ENCODE data around the gene SUV39H2.
A peak's percentile ranks its signal among the peaks of the same experiment; 100 is the strongest.
"Not testable (repeated sequence)": the region's sequence is repeated elsewhere in the genome, so short reads cannot be mapped to it uniquely, and the experiment has no call there.

SUV39H2 gene, protein sequence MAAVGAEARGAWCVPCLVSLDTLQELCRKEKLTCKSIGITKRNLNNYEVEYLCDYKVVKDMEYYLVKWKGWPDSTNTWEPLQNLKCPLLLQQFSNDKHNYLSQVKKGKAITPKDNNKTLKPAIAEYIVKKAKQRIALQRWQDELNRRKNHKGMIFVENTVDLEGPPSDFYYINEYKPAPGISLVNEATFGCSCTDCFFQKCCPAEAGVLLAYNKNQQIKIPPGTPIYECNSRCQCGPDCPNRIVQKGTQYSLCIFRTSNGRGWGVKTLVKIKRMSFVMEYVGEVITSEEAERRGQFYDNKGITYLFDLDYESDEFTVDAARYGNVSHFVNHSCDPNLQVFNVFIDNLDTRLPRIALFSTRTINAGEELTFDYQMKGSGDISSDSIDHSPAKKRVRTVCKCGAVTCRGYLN

GRCh38 chr10:14878266-14879123 lies at the start of gene SUV39H2:
SUV39H2 (plus strand) TSS chr10:14878866; CDS start chr10:14878889, 23 bp downstream.
- DNase-seq (ENCODE audit: low read depth) = peak; percentile 81

- no peak for DNase-seq (ENCODE audit: low read depth)
These were observed 45.6 kb upstream of the SUV39H2 start for GRCh38 chr10:14833106-14833505.

- DNase-seq (ENCODE audit: low read depth) = no peak
These were observed 42.5 kb upstream of the SUV39H2 start for GRCh38 chr10:14836208-14836607.

DNA sequence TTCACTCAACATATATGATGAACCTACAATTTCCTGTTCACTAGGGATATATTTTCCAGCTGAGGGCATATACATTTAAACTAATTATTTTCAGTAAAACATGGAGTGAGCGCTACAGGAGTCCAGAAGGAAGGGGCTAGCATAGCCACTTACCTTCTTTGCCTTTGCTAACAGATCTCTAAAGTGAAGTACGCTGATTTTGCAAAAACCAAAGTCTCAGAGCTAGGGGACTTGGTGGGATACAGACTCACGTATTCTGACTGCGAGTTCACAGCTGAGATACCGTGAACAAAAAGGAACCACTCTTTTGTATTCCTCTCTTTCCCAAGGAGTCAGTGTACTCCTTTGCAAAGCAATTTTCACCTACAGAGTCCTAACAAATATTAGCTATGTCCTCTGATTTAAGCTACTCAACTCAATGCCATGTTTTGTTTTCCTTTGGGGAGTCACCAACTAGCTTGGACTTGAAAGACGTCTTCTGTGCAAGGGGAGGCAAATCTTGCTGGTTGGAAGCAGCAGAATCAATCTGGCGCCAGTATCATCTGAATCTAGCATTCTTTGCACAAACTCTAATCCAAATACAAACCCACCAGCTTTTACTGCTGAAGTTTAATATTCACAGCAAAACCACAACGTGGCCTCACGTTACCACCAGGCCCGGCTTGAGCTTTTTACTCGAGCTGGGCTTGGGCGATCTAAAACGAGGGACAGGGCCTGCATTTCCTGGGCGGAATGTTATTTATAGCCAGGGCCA lies 41.5 kb upstream of the SUV39H2 start:
- DNase-seq (ENCODE audit: low read depth) = no peak

- DNase-seq (ENCODE audit: low read depth) = peak; percentile 99
These were observed 40.7 kb upstream of the SUV39H2 start, which contains the start of the genes CDNF, HSPA14 and MSANTD7 for GRCh38 chr10:14837757-14838581. CDNF (minus strand) TSS chr10:14838037; CDS start chr10:14837946, 91 bp downstream. HSPA14 (plus strand) TSS chr10:14838306; CDS start chr10:14838403, 97 bp downstream. MSANTD7 (plus strand) TSS chr10:14838306; CDS start chr10:14842285, 3,979 bp downstream.

DNA sequence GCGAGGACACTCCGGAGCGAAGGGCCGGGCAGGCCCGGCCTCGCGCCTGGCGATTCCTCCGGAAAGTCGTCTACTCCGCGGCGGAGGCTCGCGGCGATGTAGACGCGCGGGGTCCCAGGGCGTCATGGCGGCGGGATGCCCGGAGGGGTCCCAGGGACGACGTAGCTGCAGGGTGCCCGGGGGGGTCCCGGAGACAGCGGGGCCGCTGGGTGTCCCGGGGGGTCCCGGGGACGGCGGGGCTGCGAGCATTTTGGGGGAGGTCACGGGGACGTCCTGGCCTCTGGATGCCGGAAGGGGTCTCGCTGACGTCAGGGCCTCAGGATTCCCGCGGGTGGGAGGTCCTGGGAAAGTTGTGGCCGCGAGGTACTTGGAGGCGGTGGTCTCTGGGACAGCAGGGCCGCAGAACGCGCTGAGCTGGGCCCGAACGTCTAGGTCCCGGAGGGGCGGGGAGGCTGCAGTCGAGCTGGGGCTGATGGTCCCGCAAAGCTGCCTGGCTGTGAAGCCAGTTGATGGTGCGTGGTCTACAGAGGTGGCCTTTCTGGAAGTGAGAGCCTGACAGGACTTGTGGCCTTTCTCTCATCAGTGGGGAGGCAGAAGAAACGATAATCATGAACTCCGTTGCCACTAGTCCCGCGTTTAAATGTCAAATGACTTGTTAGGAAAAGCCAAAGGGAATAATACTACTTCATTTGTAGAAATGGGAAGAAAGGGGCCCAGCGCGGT lies 39.9 kb upstream of the SUV39H2 start:
- DNase-seq (ENCODE audit: low read depth) = no peak

DNA sequence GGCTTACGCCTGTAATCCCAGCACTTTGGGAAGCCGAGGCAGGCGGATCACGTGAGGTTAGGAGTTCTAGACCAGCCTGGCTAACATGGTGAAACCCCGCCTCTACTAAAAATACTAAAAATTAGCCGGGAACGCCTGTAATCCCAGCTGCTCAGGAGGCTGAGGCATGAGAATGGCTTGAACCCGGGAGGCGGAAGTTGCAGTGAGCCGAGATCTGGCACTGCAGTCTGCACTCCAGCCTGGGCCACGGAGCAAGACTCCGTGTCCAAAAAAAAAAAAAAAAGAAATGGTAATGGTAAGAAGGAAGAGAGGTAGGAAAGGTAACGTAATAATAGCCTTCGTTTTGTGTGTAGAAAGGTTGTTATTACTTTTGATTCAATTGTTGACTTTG lies 39.4 kb upstream of the SUV39H2 start:
- DNase-seq (ENCODE audit: low read depth) = no peak

DNA sequence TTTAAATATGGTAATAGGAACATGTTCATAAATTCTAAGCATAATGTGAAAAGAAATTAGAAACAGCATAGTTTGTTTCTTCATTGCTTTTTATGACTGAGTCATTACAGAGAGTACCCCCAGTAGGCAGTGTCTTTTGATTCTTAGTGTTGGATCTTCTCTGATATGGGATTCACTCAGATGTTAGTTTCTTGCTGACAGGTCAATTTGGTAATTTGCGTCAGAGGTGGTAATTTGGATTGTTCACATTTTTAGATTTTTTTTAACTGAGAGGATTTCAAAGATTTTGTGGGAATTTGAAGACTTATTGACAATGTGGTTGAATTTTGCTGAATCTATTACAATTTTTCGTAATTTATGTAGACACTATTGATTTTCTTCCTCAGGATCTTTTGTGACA lies 38.5 kb upstream of the SUV39H2 start:
- DNase-seq (ENCODE audit: low read depth) = no peak

DNA sequence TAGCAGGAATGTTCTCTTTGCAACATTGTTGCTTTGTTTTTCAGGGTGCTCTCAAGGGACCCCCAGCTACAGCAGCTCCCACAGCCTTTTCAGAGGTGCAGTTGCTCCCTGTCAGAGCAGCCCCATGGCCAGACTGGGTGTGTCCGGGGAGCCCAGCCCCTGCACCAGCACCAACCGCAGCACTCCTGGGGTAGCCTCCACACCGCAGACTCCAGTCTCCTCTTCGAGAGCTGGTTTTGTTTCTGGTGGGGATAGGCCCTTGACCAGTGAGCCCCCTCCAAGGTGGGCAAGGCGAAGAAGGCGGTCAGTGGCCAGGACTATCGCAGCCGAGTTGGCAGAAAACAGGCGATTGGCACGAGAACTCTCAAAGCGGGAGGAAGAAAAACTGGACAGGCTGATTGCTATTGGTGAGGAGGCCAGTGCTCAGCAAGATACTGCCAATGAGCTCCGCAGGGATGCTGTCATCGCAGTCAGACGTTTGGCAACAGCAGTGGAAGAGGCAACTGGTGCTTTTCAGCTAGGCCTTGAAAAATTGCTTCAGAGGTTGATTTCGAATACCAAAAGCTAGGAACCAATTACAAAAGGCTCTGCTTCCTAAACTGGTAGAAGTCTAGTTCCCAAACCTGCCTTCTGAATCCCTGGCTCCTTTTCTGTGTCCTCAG lies 35.2 kb upstream of the SUV39H2 start:
- DNase-seq (ENCODE audit: low read depth) = no peak

GRCh38 chr10:14844948-14845347 lies 33.7 kb upstream of the SUV39H2 start:
- DNase-seq (ENCODE audit: low read depth) = no peak

GRCh38 chr10:14852236-14852635 lies 26.4 kb upstream of the SUV39H2 start:
- DNase-seq (ENCODE audit: low read depth) = no peak

GRCh38 chr10:14855453-14855852 lies 23.2 kb upstream of the SUV39H2 start:
- no peak for DNase-seq (ENCODE audit: low read depth)

DNA sequence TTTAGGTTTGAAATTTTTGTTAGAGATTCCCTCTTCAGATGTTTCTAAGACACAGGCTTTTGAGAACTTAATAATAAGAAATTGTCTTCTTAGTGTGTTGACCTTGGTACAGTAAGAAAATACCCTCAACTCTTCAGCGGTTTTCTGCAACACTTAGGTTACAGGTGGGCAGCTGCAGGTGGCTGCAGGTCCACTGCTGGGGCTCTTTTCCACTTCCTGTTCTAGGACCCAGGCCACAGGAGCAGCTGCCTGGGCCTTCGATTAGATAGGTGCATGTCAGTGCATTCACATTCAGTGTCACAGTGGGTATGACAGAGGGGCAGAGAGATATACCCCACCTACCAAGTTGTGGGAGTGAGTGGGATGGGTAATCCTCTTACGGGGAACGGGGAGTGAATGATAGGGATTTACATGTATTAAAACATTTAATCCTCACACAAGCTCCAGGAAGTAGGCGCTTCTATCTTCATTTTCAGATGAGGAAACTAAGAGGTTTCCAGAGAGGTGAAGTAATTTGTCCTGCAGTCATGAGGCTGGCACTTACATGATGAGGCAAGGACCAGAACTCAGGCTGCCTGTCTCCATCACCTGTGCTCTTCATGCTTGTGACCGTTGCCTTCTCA lies 20.2 kb upstream of the SUV39H2 start:
- no peak for DNase-seq (ENCODE audit: low read depth)

- no peak for DNase-seq (ENCODE audit: low read depth)
These were observed 19.6 kb upstream of the SUV39H2 start for GRCh38 chr10:14859043-14859442.

- DNase-seq (ENCODE audit: low read depth) = no peak
These were observed 18.9 kb upstream of the SUV39H2 start for GRCh38 chr10:14859775-14860174.

DNA sequence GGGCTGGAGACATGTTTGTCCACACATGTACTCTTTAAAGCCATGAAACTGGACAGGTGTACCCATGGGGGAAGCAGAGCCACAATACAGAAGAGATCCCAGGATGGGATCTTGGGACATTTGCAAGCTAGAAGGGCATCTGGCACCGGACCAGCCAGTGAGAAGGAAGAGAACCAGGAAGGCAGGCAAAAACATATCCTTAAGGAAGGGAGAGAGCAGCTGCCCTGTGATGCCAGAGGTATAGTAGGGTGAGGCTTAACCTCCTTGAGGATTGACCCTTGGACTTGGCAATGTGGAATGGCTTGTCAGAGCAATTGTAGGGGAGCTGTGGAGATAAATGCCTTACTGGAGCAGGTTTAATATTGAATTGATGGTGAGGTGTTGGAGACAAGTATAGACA lies 17.9 kb upstream of the SUV39H2 start:
- DNase-seq (ENCODE audit: low read depth) = no peak

DNA sequence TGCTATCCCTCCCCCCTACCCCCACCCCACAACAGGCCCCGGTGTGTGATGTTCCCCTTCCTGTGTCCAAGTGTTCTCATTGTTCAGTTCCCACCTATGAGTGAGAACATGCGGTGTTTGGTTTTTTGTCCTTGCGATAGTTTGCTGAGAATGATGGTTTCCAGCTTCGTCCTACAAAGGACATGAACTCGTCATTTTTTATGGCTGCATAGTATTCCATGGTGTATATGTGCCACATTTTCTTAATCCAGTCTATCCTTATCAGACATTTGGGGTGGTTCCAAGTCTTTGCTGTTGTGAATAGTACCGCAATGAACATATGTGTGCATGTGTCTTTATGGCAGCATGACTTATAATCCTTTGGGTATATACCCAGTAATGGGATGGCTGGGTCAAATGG lies 14.2 kb upstream of the SUV39H2 start:
- not testable (repeated sequence) for DNase-seq (ENCODE audit: low read depth)

DNA sequence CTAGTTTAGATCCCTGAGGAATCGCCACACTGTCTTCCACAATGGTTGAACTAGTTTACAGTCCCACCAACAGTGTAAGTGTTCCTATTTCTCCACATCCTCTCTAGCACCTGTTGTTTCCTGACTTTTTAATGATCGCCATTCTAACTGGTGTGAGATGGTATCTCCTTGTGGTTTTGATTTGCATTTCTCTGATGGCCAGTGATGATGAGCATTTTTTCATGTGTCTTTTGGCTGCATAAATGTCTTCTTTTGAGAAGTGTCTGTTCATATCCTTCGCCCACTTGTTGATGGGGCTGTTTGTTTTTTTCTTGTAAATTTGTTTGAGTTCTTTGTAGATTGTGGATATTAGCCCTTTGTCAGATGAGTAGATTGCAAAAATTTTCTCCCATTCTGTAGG lies 13.8 kb upstream of the SUV39H2 start:
- DNase-seq (ENCODE audit: low read depth) = not testable (repeated sequence)

DNA sequence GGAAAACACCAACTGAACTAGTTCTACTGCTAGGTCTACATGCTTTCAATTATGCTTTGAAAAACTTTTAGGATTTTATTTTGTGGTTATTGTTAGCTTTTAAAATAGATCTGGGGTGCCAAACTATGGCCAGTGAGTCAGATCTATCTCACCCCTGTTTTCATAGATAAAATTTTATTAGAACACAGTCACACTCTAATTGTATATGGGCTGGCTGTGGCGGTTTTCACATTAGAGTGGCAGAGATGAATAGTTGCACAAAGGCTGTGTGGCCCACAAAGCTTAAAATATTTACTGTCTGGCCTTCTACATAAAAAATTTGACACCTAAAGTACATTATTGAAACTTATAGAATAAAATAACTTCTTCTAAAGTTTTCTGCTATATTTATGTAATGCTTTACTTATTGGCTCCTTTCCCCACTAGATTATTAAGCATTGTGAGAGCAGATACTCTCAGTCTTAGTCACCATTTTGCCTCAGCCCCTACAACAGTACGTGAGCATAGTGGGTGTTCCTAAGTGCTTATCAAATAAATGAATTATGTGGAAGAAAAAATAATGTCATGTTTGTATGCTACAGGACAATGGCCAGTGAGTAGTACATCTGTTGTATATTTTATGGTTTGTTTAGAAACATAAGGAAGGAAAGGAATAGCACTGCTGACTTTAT lies 5.4 kb upstream of the SUV39H2 start:
- DNase-seq (ENCODE audit: low read depth) = no peak

All from stimulated activated CD8-positive, alpha-beta memory T cell treated with anti-CD3 and anti-CD28 coated beads, Interleukin-12 subunit alpha, Interleukin-12 subunit beta, amount 100 ng/mL, for 1 hour (primary cell).